ENCODE data around the gene GALNS. TPM values are rescaled to one million over a fixed set of nuclear protein-coding genes. Genes with fewer than 3 reads are reported as not detected.

The GALNS gene
- total and polyA plus RNA-seq, 2 of the 13 experiments (the other 11 are each of a cell fraction or from before 2014, with no cell fraction given) = 9.2 to 9.8 TPM

GRCh38 chr16:88798073-88798472 is 58.7 kb downstream of the GALNS start:
- H3K27ac ChIP-seq (ENCODE audit: extremely low read length, insufficient read depth, low read length) = no peak overlapping the region
- H4K20me1 ChIP-seq (ENCODE audit: insufficient read depth, low read length) = no peaks in the 10 kb centered on the region
- no peak overlapping the region for H3K4me2 ChIP-seq (ENCODE audit: low read depth, low read length)
- no peak overlapping the region for H2AFZ ChIP-seq (ENCODE audit: low read length)
- no peak for TF ChIP-seq IKZF5 (CRISPR knock-in tag; IDR thresholded peaks at IDR 0.05)
- TF ChIP-seq CREB1 (IDR thresholded peaks at IDR 0.05) = peak; percentile 92
- TF ChIP-seq CREB1 (CRISPR knock-in tag; IDR thresholded peaks at IDR 0.05) = no peak
- no peak for TF ChIP-seq ZNF33B (CRISPR knock-in tag; IDR thresholded peaks at IDR 0.05)
- TF ChIP-seq GATA4 (IDR thresholded peaks at IDR 0.05; ENCODE audit: borderline replicate concordance, low read depth) = no peak
- TF ChIP-seq MYC (CRISPR knock-in tag; IDR thresholded peaks at IDR 0.05; ENCODE audit: borderline replicate concordance) = no peak
- peak; percentile 23; the same call in 1 of the 2 replicates for TF ChIP-seq ATF7 (IDR thresholded peaks at IDR 0.05)
- no peak for TF ChIP-seq ATF7 (CRISPR knock-in tag; IDR thresholded peaks at IDR 0.05)
- in situ Hi-C loops (cut with HindIII; ENCODE audit: extremely low pct_ligation_motif_present, low pct_unique_long_range_greater_than_20kb) (no loop called here), intact Hi-C loops (cut with micrococcal nuclease; ENCODE audit: unreplicated experiment) (no loop called here)
- DNase-seq (ENCODE audit: low spot score) (no peak), ATAC-seq (no peak), FAIRE-seq (no peak)
- no TSS peak for BruUV-seq (replicated peaks)
- ChIA-PET POLR2A (interaction anchor here (1.6 kb wide), 1 partner anchor 14 kb away, joined by 3 read pairs; no protein-coding TSS in a partner anchor), CTCF (ENCODE audit: low intra/inter-chr PET ratio, low total read pairs) (interaction anchor here (0.6 kb wide), 1 partner anchor 12 kb away, joined by 3 read pairs; no protein-coding TSS in a partner anchor)
- H3K4me3 ChIP-seq (replicated peaks in 1 of 3; ENCODE audit: insufficient read depth in 1 of 3, low read depth in 2 of 3, low read length in 3 of 3) = no peak overlapping the region
- no peaks in the 10 kb centered on the region for H3K9me3 ChIP-seq (ENCODE audit: low read length)
- H3K9ac ChIP-seq (ENCODE audit: insufficient read depth, low read depth, low read length) = no peak overlapping the region
- WGBS (ENCODE audit: low lambda C conversion rate) = 66% methylated on average over 4 of the region's 4 CpGs
- H3K27me3 ChIP-seq (ENCODE audit: control insufficient read depth in 1 of 2, insufficient read depth in 2 of 2, low read length in 2 of 2) = no peaks in the 10 kb centered on the region
- H3K79me2 ChIP-seq (ENCODE audit: insufficient read depth, low read length) = no peaks in the 10 kb centered on the region
- peaks cover 48% of the 10 kb centered on the region for H3K4me1 ChIP-seq (ENCODE audit: insufficient read depth, low read length)
- H3K36me3 ChIP-seq (replicated peaks in 1 of 2; ENCODE audit: control insufficient read depth in 1 of 2, insufficient read depth in 2 of 2, low read length in 2 of 2) = no peaks in the 10 kb centered on the region

GRCh38 chr16:88796278-88796677 is 60.5 kb downstream of the GALNS start:
- Histone ChIP-seq H3K4me3 (replicated peaks in 1 of 3; ENCODE audit: insufficient read depth in 1 of 3, low read depth in 2 of 3, low read length in 3 of 3) (no peak overlapping the region), H3K4me2 (ENCODE audit: low read depth, low read length) (no peak overlapping the region), H3K27ac (ENCODE audit: extremely low read length, insufficient read depth, low read length) (no peak overlapping the region), H3K9me3 (ENCODE audit: low read length) (no peaks in the 10 kb centered on the region), H3K9ac (ENCODE audit: insufficient read depth, low read depth, low read length) (no peak overlapping the region), H3K27me3 (ENCODE audit: control insufficient read depth in 1 of 2, insufficient read depth in 2 of 2, low read length in 2 of 2) (peaks cover 1 to 5% of the 10 kb centered on the region in 2 experiments; a peak in 2 of 5 replicates), H3K4me1 (ENCODE audit: insufficient read depth, low read length) (peaks cover 56% of the 10 kb centered on the region), H3K36me3 (replicated peaks in 1 of 2; ENCODE audit: control insufficient read depth in 1 of 2, insufficient read depth in 2 of 2, low read length in 2 of 2) (no peaks in the 10 kb centered on the region), H4K20me1 (ENCODE audit: insufficient read depth, low read length) (no peaks in the 10 kb centered on the region), H2AFZ (ENCODE audit: low read length) (no peak overlapping the region), H3K79me2 (ENCODE audit: insufficient read depth, low read length) (no peaks in the 10 kb centered on the region)
- BruUV-seq (replicated peaks) = no TSS peak
- ATAC-seq (no peak), DNase-seq (ENCODE audit: low spot score) (no peak), FAIRE-seq (no peak)
- ChIA-PET CTCF (ENCODE audit: low intra/inter-chr PET ratio, low total read pairs) (no interaction called here), POLR2A (interaction anchor here (1.4 to 2.0 kb wide), 3 partner anchors 8 to 15 kb away, joined by 3 to 7 read pairs (median 4); partner anchors contain the start of gene APRT)
- WGBS (ENCODE audit: low lambda C conversion rate) = 32% methylated on average over 3 of the region's 4 CpGs
- in situ Hi-C loops (cut with HindIII; ENCODE audit: extremely low pct_ligation_motif_present, low pct_unique_long_range_greater_than_20kb) = no loop called here
- no peak for TF ChIP-seq ZSCAN9 (CRISPR knock-in tag; IDR thresholded peaks at IDR 0.05; ENCODE audit: borderline replicate concordance)
- TF ChIP-seq ZKSCAN1 (IDR thresholded peaks at IDR 0.05; ENCODE audit: low read length) = peak; percentile 66; the same call in 1 of the 2 replicates
- intact Hi-C loops (cut with micrococcal nuclease; ENCODE audit: unreplicated experiment) = no loop called here
